Measurements from ENCODE around the gene MAPK10. TPM values are rescaled to one million over a fixed set of nuclear protein-coding genes. Genes with fewer than 3 reads are reported as not detected.

MAPK10 gene
- total RNA-seq, 6 experiments from 2014 or later, result 0.79 to 1.8 (median 1.1) TPM

- H3K9me3 Mint-ChIP-seq, result no peaks in the 10 kb centered on the region
Observed at GRCh38 chr4:86250619-86251018, 109.2 kb downstream of the MAPK10 start.

DNA sequence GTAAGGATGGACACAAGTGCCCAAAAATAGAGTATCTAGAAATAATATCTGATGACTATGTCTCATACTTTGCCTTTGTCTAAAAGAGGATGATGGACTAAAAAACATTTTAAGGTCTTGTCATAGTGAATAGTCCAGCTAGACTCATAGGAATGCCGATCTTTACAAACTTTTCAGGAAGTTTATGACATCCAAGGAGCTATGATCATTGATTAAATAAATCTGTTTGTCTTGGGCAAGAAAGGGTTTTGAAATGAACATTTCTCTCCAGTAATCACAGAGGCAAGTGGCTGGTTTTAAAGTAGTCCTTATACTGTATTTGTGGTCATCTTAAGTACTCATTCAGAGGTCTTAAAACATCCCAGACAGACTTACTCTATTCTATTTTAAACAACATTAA lies 109.8 kb downstream of the MAPK10 start:
- Mint-ChIP-seq H3K4me3 (no peak overlapping the region), H3K27ac (no peak overlapping the region), H3K9me3 (no peaks in the 10 kb centered on the region), H3K4me1 (ENCODE audit: low read depth) (no peaks in the 10 kb centered on the region), H3K36me3 (ENCODE audit: low read depth) (no peaks in the 10 kb centered on the region), H3K27me3 (ENCODE audit: insufficient read depth) (peaks cover 2% of the 10 kb centered on the region; the same call in 1 of the 2 replicates)
- TF ChIP-seq CTCF (IDR thresholded peaks at IDR 0.05), result no peak
- no peak for DNase-seq

More at GRCh38 chr4:86250619-86251018, 109.2 kb downstream of the MAPK10 start:
- Mint-ChIP-seq H3K36me3 (ENCODE audit: low read depth) (no peaks in the 10 kb centered on the region), H3K4me1 (ENCODE audit: low read depth) (no peaks in the 10 kb centered on the region), H3K27ac (no peak overlapping the region), H3K27me3 (ENCODE audit: insufficient read depth) (peaks cover 2% of the 10 kb centered on the region; the same call in 1 of the 2 replicates), H3K4me3 (no peak overlapping the region)
- no peak for TF ChIP-seq CTCF (IDR thresholded peaks at IDR 0.05)
- DNase-seq, result no peak

DNA sequence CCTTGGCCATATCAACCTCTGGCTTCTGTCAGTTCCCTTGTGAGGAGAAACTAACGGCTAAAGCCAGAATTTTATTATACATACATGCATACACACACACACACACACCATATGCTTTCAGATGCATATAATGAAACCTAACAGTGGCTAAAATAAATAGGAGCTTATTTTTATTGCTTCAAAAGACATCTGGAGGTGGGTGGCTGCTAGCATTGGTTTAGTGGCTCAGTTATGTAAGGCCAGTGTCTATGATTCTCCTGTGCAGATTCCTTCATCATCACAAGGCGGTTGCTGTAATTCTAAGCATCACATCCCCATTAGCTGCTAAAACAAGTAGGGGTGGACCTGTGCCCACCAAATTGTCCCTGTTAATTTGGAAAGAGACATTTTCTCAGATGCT lies 110.8 kb downstream of the MAPK10 start:
- peaks cover 2% of the 10 kb centered on the region; the same call in 1 of the 2 replicates for H3K27me3 Mint-ChIP-seq (ENCODE audit: insufficient read depth)
- H3K27ac Mint-ChIP-seq, result no peak overlapping the region
- no peaks in the 10 kb centered on the region for H3K9me3 Mint-ChIP-seq
- no peaks in the 10 kb centered on the region for H3K4me1 Mint-ChIP-seq (ENCODE audit: low read depth)
- no peak for TF ChIP-seq CTCF (IDR thresholded peaks at IDR 0.05)
- no peak overlapping the region for H3K4me3 Mint-ChIP-seq
- no peak for DNase-seq
- no peaks in the 10 kb centered on the region for H3K36me3 Mint-ChIP-seq (ENCODE audit: low read depth)

DNA sequence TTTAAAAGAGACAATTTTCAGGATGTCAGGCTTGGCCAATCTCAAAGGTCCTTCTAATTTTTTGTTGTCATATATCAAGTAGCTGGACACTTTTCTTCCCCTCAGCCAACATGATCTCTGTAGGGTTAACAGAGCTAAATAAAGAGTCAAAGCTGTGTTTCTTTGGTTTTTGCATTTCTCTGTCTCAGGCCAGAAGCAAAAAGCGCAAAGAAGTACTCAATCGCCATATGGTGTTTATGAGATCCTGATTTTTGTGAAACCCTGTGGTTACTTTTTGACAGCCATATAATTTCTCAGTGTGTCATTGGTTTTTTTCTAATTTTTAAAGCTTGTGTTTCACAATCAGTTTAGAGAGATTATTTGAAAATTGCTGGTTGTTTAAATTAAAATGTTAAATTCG lies 111.9 kb downstream of the MAPK10 start:
- Mint-ChIP-seq H3K27me3 (ENCODE audit: insufficient read depth) (peaks cover 2% of the 10 kb centered on the region; the same call in 1 of the 2 replicates), H3K4me3 (no peak overlapping the region), H3K36me3 (ENCODE audit: low read depth) (no peaks in the 10 kb centered on the region), H3K9me3 (no peaks in the 10 kb centered on the region), H3K27ac (no peak overlapping the region), H3K4me1 (ENCODE audit: low read depth) (peaks cover 6% of the 10 kb centered on the region; the same call in 1 of the 2 replicates)
- DNase-seq, result no peak
- TF ChIP-seq CTCF (IDR thresholded peaks at IDR 0.05), result no peak

DNA sequence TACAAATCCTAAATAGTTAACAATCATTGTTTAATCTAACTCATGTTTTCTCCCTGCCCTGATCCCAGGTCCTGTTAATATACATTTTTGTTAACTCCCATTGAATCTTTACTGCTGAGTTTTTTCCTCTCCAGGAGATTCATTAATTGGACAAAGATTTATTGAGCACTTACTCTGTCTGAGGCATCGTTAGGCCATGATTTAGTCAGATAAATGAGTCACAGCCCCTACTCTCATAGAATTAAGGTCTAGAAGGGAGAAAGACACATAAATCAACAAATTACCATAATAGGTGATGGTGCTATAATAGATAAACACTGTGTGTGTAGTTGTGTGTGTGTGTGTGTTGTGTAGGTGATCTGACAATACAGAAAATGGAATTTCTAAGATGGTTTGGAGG lies 112.5 kb downstream of the MAPK10 start:
- no peak for DNase-seq
- Mint-ChIP-seq H3K9me3 (no peaks in the 10 kb centered on the region), H3K27ac (no peak overlapping the region), H3K36me3 (ENCODE audit: low read depth) (no peaks in the 10 kb centered on the region), H3K4me1 (ENCODE audit: low read depth) (peaks cover 6% of the 10 kb centered on the region; the same call in 1 of the 2 replicates), H3K27me3 (ENCODE audit: insufficient read depth) (peaks cover 2% of the 10 kb centered on the region; the same call in 1 of the 2 replicates), H3K4me3 (no peak overlapping the region)
- TF ChIP-seq CTCF (IDR thresholded peaks at IDR 0.05), result no peak

- Mint-ChIP-seq H3K36me3 (ENCODE audit: low read depth) (no peaks in the 10 kb centered on the region), H3K27ac (no peak overlapping the region), H3K9me3 (no peaks in the 10 kb centered on the region; the same call in 1 of the 2 replicates), H3K27me3 (ENCODE audit: insufficient read depth) (peaks cover 8% of the 10 kb centered on the region), H3K4me1 (ENCODE audit: low read depth) (peaks cover 6% of the 10 kb centered on the region; the same call in 1 of the 2 replicates), H3K4me3 (no peak overlapping the region; the same call in 1 of the 2 replicates)
- DNase-seq, result no peak
- TF ChIP-seq CTCF (IDR thresholded peaks at IDR 0.05), result no peak
Observed at GRCh38 chr4:86243750-86244149, 116.1 kb downstream of the MAPK10 start.
